Spleen (tissue), 7 donors: ENCODE data around the gene PRR5L.

Experiments
- POLR2A ChIP-seq, 3 donors: fragments of 450-650 bp; IDR thresholded peaks; one replicate each; pipeline ENCODE4 v1.5.1; 2017; ENCODE audit warnings: antibody characterized with exemption in 3 of 3, mild to moderate bottlenecking in 1 of 3
- TF ChIP-seq, protein P1 (sequence below), 11 experiments: fragments of 200-600 bp in 7 of 11; fragments of 450-650 bp in 4 of 11; sonication (generic) in 4 of 11; IDR thresholded peaks in 8 of 11; conservative IDR thresholded peaks in 3 of 11; 1 replicate in 7 of 11; 2 replicates in 4 of 11; pipeline versions ENCODE4 v1.4.0 to v1.8.0; 2016 to 2021; ENCODE audit warnings: antibody characterized with exemption in 11 of 11, inconsistent platforms in 4 of 11, mild to moderate bottlenecking in 1 of 11
- donor health status: DM: no; HTN: no; CAD: no; lungs with moderate emphysema.
- donor health status: DM: no; HTN: no; CAD: no.
- donor health status: DM: no; HTN: no; CAD: no.

- TF ChIP-seq, protein P1, sequence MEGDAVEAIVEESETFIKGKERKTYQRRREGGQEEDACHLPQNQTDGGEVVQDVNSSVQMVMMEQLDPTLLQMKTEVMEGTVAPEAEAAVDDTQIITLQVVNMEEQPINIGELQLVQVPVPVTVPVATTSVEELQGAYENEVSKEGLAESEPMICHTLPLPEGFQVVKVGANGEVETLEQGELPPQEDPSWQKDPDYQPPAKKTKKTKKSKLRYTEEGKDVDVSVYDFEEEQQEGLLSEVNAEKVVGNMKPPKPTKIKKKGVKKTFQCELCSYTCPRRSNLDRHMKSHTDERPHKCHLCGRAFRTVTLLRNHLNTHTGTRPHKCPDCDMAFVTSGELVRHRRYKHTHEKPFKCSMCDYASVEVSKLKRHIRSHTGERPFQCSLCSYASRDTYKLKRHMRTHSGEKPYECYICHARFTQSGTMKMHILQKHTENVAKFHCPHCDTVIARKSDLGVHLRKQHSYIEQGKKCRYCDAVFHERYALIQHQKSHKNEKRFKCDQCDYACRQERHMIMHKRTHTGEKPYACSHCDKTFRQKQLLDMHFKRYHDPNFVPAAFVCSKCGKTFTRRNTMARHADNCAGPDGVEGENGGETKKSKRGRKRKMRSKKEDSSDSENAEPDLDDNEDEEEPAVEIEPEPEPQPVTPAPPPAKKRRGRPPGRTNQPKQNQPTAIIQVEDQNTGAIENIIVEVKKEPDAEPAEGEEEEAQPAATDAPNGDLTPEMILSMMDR (IDR thresholded peaks at IDR 0.05 in 8 of 11, conservative IDR thresholded peaks at IDR 0.05 in 3 of 11): no peak
- TF ChIP-seq POLR2A (IDR thresholded peaks at IDR 0.05): no peak
Observed at GRCh38 chr11:36264011-36264972, 31.8 kb upstream of the PRR5L start.
